ENCODE data around the gene GTPBP6.
"Not testable (repeated sequence)": the region's sequence is repeated elsewhere in the genome, so short reads cannot be mapped to it uniquely, and the experiment has no call there.

GTPBP6 gene

GRCh38 chrX:285076-285677 lies 33.4 kb downstream of the GTPBP6 start:
- Histone ChIP-seq H2BK5ac (ENCODE audit: low read depth, low read length, poor library complexity) (no peak overlapping the region), H3K36me3 (ENCODE audit: control insufficient read depth in 1 of 2, insufficient read depth in 2 of 2, low read length in 2 of 2) (peaks cover 53 to 55% of the 10 kb centered on the region in 2 experiments), H3K4me3 (ENCODE audit: low read depth, low read length) (peak overlapping the region; percentile 1), H3K4me2 (ENCODE audit: low read length) (no peak overlapping the region), H2AFZ (ENCODE audit: insufficient read depth, low read length, poor library complexity) (no peak overlapping the region), H2BK12ac (ENCODE audit: low read length) (no peak overlapping the region), H4K12ac (ENCODE audit: low read depth, low read length) (no peak overlapping the region), H4K8ac (ENCODE audit: low read depth, low read length) (no peak overlapping the region), H3K27me3 (ENCODE audit: insufficient read depth, low read length) (no peaks in the 10 kb centered on the region), H3K23ac (ENCODE audit: low read length) (no peak overlapping the region), H3K79me2 (ENCODE audit: control insufficient read depth, insufficient read depth, low read length, poor library complexity) (no peaks in the 10 kb centered on the region), H3K79me1 (ENCODE audit: low read length) (peaks cover 3% of the 10 kb centered on the region), H3K4me1 (ENCODE audit: control insufficient read depth in 1 of 2, insufficient read depth in 2 of 2, low read length in 2 of 2) (peaks cover 0 to 4% of the 10 kb centered on the region in 2 experiments), H2BK120ac (ENCODE audit: insufficient read depth, low read length, poor library complexity) (no peak overlapping the region), H3K27ac (ENCODE audit: low read depth, low read length) (no peak overlapping the region), H3K9me3 (ENCODE audit: insufficient read depth, low read depth, low read length) (peaks cover 13% of the 10 kb centered on the region), H3K9ac (ENCODE audit: low read length) (no peak overlapping the region), H3K18ac (ENCODE audit: low read length) (no peak overlapping the region), H3K4ac (ENCODE audit: low read depth, low read length) (no peak overlapping the region), H3K14ac (ENCODE audit: low read length) (no peak overlapping the region), H4K91ac (ENCODE audit: low read depth, low read length) (no peak overlapping the region), H2AK5ac (ENCODE audit: low read length) (no peak overlapping the region)
- no peak for DNase-seq
- WGBS (ENCODE audit: extremely low coverage, insufficient coverage, insufficient read length): no CpG with 5 or more reads among the region's 13 CpGs

GRCh38 chrX:283115-283845 lies 35.3 kb downstream of the GTPBP6 start:
- Histone ChIP-seq H3K4ac (ENCODE audit: low read depth, low read length) (peak overlapping the region; percentile 28), H3K4me1 (ENCODE audit: control insufficient read depth in 1 of 2, insufficient read depth in 2 of 2, low read length in 2 of 2) (peaks cover 6 to 15% of the 10 kb centered on the region in 2 experiments), H3K18ac (ENCODE audit: low read length) (no peak overlapping the region), H3K79me2 (ENCODE audit: control insufficient read depth, insufficient read depth, low read length, poor library complexity) (peaks cover 3% of the 10 kb centered on the region), H3K9me3 (ENCODE audit: insufficient read depth, low read depth, low read length) (peaks cover 9% of the 10 kb centered on the region), H3K36me3 (ENCODE audit: control insufficient read depth in 1 of 2, insufficient read depth in 2 of 2, low read length in 2 of 2) (peaks cover 36 to 37% of the 10 kb centered on the region in 2 experiments), H3K27ac (ENCODE audit: low read depth, low read length) (peak overlapping the region; percentile 75), H3K9ac (ENCODE audit: low read length) (peak overlapping the region; percentile 74), H3K4me2 (ENCODE audit: low read length) (peak overlapping the region; percentile 80), H4K12ac (ENCODE audit: low read depth, low read length) (no peak overlapping the region), H2BK12ac (ENCODE audit: low read length) (no peak overlapping the region), H3K14ac (ENCODE audit: low read length) (no peak overlapping the region), H3K79me1 (ENCODE audit: low read length) (peaks cover 7% of the 10 kb centered on the region), H2AK5ac (ENCODE audit: low read length) (no peak overlapping the region), H2BK120ac (ENCODE audit: insufficient read depth, low read length, poor library complexity) (no peak overlapping the region), H3K23ac (ENCODE audit: low read length) (no peak overlapping the region), H3K4me3 (ENCODE audit: low read depth, low read length) (peak overlapping the region; percentile 69), H3K27me3 (ENCODE audit: insufficient read depth, low read length) (no peaks in the 10 kb centered on the region), H4K91ac (ENCODE audit: low read depth, low read length) (peak overlapping the region; percentile 42), H4K8ac (ENCODE audit: low read depth, low read length) (peak overlapping the region; percentile 14), H2AFZ (ENCODE audit: insufficient read depth, low read length, poor library complexity) (no peak overlapping the region), H2BK5ac (ENCODE audit: low read depth, low read length, poor library complexity) (peak overlapping the region; percentile 63)
- WGBS (ENCODE audit: extremely low coverage, insufficient coverage, insufficient read length): no CpG with 5 or more reads among the region's 45 CpGs
- peak; percentile 83 to 87 for DNase-seq

GRCh38 chrX:282000-282681 lies 36.5 kb downstream of the GTPBP6 start:
- Histone ChIP-seq H3K36me3 (ENCODE audit: control insufficient read depth in 1 of 2, insufficient read depth in 2 of 2, low read length in 2 of 2) (peaks cover 30% of the 10 kb centered on the region in 2 experiments), H3K4me1 (ENCODE audit: control insufficient read depth in 1 of 2, insufficient read depth in 2 of 2, low read length in 2 of 2) (peaks cover 6 to 17% of the 10 kb centered on the region in 2 experiments)
- H3K27me3 ChIP-seq (ENCODE audit: insufficient read depth, low read length); H3K4ac ChIP-seq (ENCODE audit: low read depth, low read length); H3K4me2 ChIP-seq (ENCODE audit: low read length); H2BK12ac ChIP-seq (ENCODE audit: low read length); DNase-seq; H2BK120ac ChIP-seq (ENCODE audit: insufficient read depth, low read length, poor library complexity); H4K12ac ChIP-seq (ENCODE audit: low read depth, low read length); H3K18ac ChIP-seq (ENCODE audit: low read length); H4K91ac ChIP-seq (ENCODE audit: low read depth, low read length); H3K27ac ChIP-seq (ENCODE audit: low read depth, low read length); H2BK5ac ChIP-seq (ENCODE audit: low read depth, low read length, poor library complexity); H3K4me3 ChIP-seq (ENCODE audit: low read depth, low read length); H3K79me1 ChIP-seq (ENCODE audit: low read length); H3K9me3 ChIP-seq (ENCODE audit: insufficient read depth, low read depth, low read length); H3K14ac ChIP-seq (ENCODE audit: low read length); H2AK5ac ChIP-seq (ENCODE audit: low read length); H3K9ac ChIP-seq (ENCODE audit: low read length); H3K23ac ChIP-seq (ENCODE audit: low read length); H3K79me2 ChIP-seq (ENCODE audit: control insufficient read depth, insufficient read depth, low read length, poor library complexity); H4K8ac ChIP-seq (ENCODE audit: low read depth, low read length); H2AFZ ChIP-seq (ENCODE audit: insufficient read depth, low read length, poor library complexity): not testable (repeated sequence)
- no CpG with 5 or more reads among the region's 21 CpGs for WGBS (ENCODE audit: extremely low coverage, insufficient coverage, insufficient read length)

GRCh38 chrX:281166-281999 lies 37.2 kb downstream of the GTPBP6 start, which contains the start of gene PLCXD1:
Gene PLCXD1 (plus strand): TSS chrX:281381. CDS start chrX:284188, 2,807 bp downstream.
- Histone ChIP-seq H4K91ac (ENCODE audit: low read depth, low read length) (peak within 1 kb of the TSS; percentile 29), H3K9me3 (ENCODE audit: insufficient read depth, low read depth, low read length) (peaks cover 9% of the 10 kb centered on the region), H3K18ac (ENCODE audit: low read length) (peak within 1 kb of the TSS; percentile 28), H3K4ac (ENCODE audit: low read depth, low read length) (no peak within 1 kb of the TSS), H3K79me2 (ENCODE audit: control insufficient read depth, insufficient read depth, low read length, poor library complexity) (peaks cover 10% of the 10 kb centered on the region), H3K23ac (ENCODE audit: low read length) (no peak within 1 kb of the TSS), H2BK12ac (ENCODE audit: low read length) (peak within 1 kb of the TSS; percentile 74), H2AFZ (ENCODE audit: insufficient read depth, low read length, poor library complexity) (no peak within 1 kb of the TSS), H3K14ac (ENCODE audit: low read length) (peak within 1 kb of the TSS; percentile 6), H3K27ac (ENCODE audit: low read depth, low read length) (peak within 1 kb of the TSS; percentile 57), H2BK120ac (ENCODE audit: insufficient read depth, low read length, poor library complexity) (peak within 1 kb of the TSS; percentile 64), H4K12ac (ENCODE audit: low read depth, low read length) (no peak within 1 kb of the TSS), H3K79me1 (ENCODE audit: low read length) (peaks cover 14% of the 10 kb centered on the region), H2AK5ac (ENCODE audit: low read length) (no peak within 1 kb of the TSS), H3K4me2 (ENCODE audit: low read length) (peak within 1 kb of the TSS; percentile 14), H3K4me3 (ENCODE audit: low read depth, low read length) (no peak within 1 kb of the TSS), H4K8ac (ENCODE audit: low read depth, low read length) (peak within 1 kb of the TSS; percentile 18), H3K4me1 (ENCODE audit: control insufficient read depth in 1 of 2, insufficient read depth in 2 of 2, low read length in 2 of 2) (peaks cover 6 to 17% of the 10 kb centered on the region in 2 experiments), H3K36me3 (ENCODE audit: control insufficient read depth in 1 of 2, insufficient read depth in 2 of 2, low read length in 2 of 2) (peaks cover 24 to 26% of the 10 kb centered on the region in 2 experiments), H3K27me3 (ENCODE audit: insufficient read depth, low read length) (no peaks in the 10 kb centered on the region), H2BK5ac (ENCODE audit: low read depth, low read length, poor library complexity) (no peak within 1 kb of the TSS), H3K9ac (ENCODE audit: low read length) (no peak within 1 kb of the TSS)
- no CpG with 5 or more reads among the region's 25 CpGs for WGBS (ENCODE audit: extremely low coverage, insufficient coverage, insufficient read length)
- DNase-seq: peak in 1 of 2 donors; percentile 35
